Ammon's horn (tissue), 1 donor: ENCODE measurements around the gene TSPY8.
"Not testable (repeated sequence)": the region's sequence is repeated elsewhere in the genome, so short reads cannot be mapped to it uniquely, and the experiment has no call there.

ENCODE experiments used
- DNase-seq: peaks from one replicate; pipeline ENCODE4 v3.0.0-alpha.2; 2016; ENCODE audit warnings: low spot score

Gene TSPY8

GRCh38 chrY:9357497-9357896 is at the start of gene TSPY8:
Gene TSPY8 (plus strand): TSS chrY:9357797. CDS start chrY:9357843, 46 bp downstream.
- not testable (repeated sequence) for DNase-seq

- no peak for DNase-seq
Observed at GRCh38 chrY:9320996-9321395, 36.6 kb upstream of the TSPY8 start.

DNA sequence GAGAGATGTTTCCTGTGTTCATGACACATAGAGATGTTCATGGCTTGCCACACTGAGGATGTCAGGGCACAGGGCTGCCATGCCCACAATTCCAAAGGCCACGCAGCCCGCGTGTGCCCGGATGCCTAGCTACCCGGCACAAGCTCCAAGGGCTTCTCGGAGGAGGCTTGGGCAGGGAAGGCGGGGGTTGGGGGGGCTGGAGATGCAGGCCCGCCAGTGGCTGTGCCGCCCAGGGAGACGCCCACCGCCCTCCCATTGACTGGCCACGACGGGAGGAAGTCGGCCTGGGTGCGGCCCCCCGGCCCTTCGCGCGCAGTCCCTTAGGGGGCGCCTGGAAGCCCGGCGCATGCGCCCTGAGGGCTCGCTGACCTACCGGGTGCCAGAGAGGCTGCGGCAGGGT is 20.4 kb upstream of the TSPY8 start, which contains the start of gene TSPY4:
TSPY4 (plus strand) TSS at position 301 of the 400 bp plus-strand sequence; CDS start at position 347, 46 bp downstream.
- not testable (repeated sequence) for DNase-seq

GRCh38 chrY:9396527-9396926 is 38.9 kb downstream of the TSPY8 start:
- not testable (repeated sequence) for DNase-seq

DNA sequence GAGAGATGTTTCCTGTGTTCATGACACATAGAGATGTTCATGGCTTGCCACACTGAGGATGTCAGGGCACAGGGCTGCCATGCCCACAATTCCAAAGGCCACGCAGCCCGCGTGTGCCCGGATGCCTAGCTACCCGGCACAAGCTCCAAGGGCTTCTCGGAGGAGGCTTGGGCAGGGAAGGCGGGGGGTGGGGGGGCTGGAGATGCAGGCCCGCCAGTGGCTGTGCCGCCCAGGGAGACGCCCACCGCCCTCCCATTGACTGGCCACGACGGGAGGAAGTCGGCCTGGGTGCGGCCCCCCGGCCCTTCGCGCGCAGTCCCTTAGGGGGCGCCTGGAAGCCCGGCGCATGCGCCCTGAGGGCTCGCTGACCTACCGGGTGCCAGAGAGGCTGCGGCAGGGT is 40.5 kb downstream of the TSPY8 start, which contains the start of gene TSPY3:
TSPY3 (plus strand) TSS at position 301 of the 400 bp plus-strand sequence; CDS start at position 347, 46 bp downstream.
- DNase-seq, result not testable (repeated sequence)
